Lung (tissue), 12 donors: ENCODE results near the gene TP73. TPM values are rescaled to one million over a fixed set of nuclear protein-coding genes. Genes with fewer than 3 reads are reported as not detected.

Experiments
- ATAC-seq: fragments of 200-7000 bp; cut with Tn5 transposase; one replicate; pipeline ENCODE4 v1.9.1; 2020; ENCODE audit warnings: moderate number of reproducible peaks; ENCODE audit not compliant: insufficient read depth, low FRiP score
- DNase-seq, 3 donors: peaks; one replicate each; pipeline ENCODE4 v3.0.0-alpha.2; 2013 to 2017
- H3K27ac ChIP-seq, 2 donors: one replicate each; pipeline ENCODE4 v1.5.1; 2013; ENCODE audit warnings: mild to moderate bottlenecking in 2 of 2, moderate library complexity in 2 of 2, control low read depth in 1 of 2, inconsistent platforms in 1 of 2, low read depth in 1 of 2, low read length in 1 of 2
- H3K27me3 ChIP-seq, 3 donors: one replicate each; pipeline ENCODE4 v1.5.1; 2013; ENCODE audit warnings: low read length in 2 of 3; ENCODE audit not compliant: control insufficient read depth in 3 of 3, insufficient read depth in 3 of 3
- H3K36me3 ChIP-seq, 4 donors: one replicate each; pipeline ENCODE4 v1.5.1; 2013; ENCODE audit warnings: low read length in 4 of 4, mild to moderate bottlenecking in 1 of 4, moderate library complexity in 1 of 4; ENCODE audit not compliant: control insufficient read depth in 4 of 4, insufficient read depth in 4 of 4
- H3K4me1 ChIP-seq, 5 donors: one replicate each; pipeline ENCODE4 v1.5.1; 2013; ENCODE audit warnings: low read length in 5 of 5, mild to moderate bottlenecking in 2 of 5, moderate library complexity in 1 of 5; ENCODE audit not compliant: control insufficient read depth in 5 of 5, insufficient read depth in 5 of 5
- H3K4me3 ChIP-seq: one replicate; pipeline ENCODE4 v1.5.1; 2013; ENCODE audit warnings: mild to moderate bottlenecking, control low read depth, moderate library complexity
- H3K9ac ChIP-seq, 2 donors: one replicate each; pipeline ENCODE4 v1.5.1; 2013; ENCODE audit warnings: low read length in 2 of 2, control low read depth in 1 of 2; ENCODE audit not compliant: insufficient read depth in 1 of 2
- H3K9me3 ChIP-seq, 4 donors: one replicate each; pipeline ENCODE4 v1.5.1; 2013; ENCODE audit warnings: low read length in 3 of 4, mild to moderate bottlenecking in 1 of 4, moderate library complexity in 1 of 4; ENCODE audit not compliant: control insufficient read depth in 4 of 4, insufficient read depth in 3 of 4
- WGBS, 2 donors: extraction: QIAGEN DNeasy Blood & Tissue Kit; methylation state at CpG; one replicate each; pipeline ENCODE4 v1.1.7; 2013; 5-methylcytosine and 5-hydroxymethylcytosine counted together
- polyA plus RNA-seq, 2 donors: library from polyadenylated mRNA; stranded (reverse); fragments of 200-250 nt; gene quantifications; one replicate each; pipeline ENCODE4 v1.2.1, GENCODE V29; 2013
- total RNA-seq, 2 donors: library from RNA; depleted of rRNA in 1 of 2; stranded (reverse); fragments of >200 nt in 1 of 2; gene quantifications; one replicate each; pipeline ENCODE4 v1.2.1, GENCODE V29; 2014 to 2021
- TF ChIP-seq, protein P1 (sequence below): IDR thresholded peaks from 2 replicates; pipeline ENCODE4 v1.5.1; 2012; ENCODE audit warnings: mild to moderate bottlenecking; ENCODE audit errors: control extremely low read depth, extremely low read depth
- donor health status: control.
- donor health status: control.
- donor health status: Bipolar disorder and iron deficiency.
- donor health status: healthy.
- donor health status: DM: yes; HTN: yes; CAD: no.

Gene TP73
- total and polyA plus RNA-seq, 4 donors: 1.7 to 12.3 (median 2.2) TPM

DNA sequence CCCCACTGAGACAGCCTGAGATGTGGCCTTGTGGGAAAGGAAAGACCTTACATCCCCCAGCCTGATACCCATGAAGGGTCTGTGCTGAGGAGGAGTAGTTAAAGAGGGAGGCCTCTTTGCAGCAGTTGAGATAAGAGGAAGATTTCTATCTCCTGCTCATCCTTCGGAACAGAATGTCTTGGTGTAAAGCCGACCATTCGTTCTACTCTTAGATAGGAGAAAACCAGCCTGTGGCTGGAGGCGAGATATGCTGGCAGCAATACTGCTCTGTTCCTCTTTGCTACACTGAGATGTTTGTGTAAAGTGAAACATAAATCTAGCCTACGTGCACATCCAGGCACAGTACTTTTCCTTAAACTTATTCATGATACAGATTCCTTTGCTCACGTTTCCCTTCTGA lies 98.4 kb downstream of the TP73 start:
- WGBS, 2 donors: 58 to 77% methylated on average over 6 of the region's 6 CpGs
- no peak for ATAC-seq
- Histone ChIP-seq H3K9me3 (no peaks in the 10 kb centered on the region), H3K9ac (no peak overlapping the region), H3K4me3 (no peak overlapping the region), H3K36me3 (no peaks in the 10 kb centered on the region), H3K27me3 (peaks cover 0 to 4% (median 0%) of the 10 kb centered on the region in 3 donors), H3K27ac (no peak overlapping the region), H3K4me1 (peaks cover 0 to 15% (median 0%) of the 10 kb centered on the region in 5 donors)
- DNase-seq: no peak
- TF ChIP-seq, protein P1, sequence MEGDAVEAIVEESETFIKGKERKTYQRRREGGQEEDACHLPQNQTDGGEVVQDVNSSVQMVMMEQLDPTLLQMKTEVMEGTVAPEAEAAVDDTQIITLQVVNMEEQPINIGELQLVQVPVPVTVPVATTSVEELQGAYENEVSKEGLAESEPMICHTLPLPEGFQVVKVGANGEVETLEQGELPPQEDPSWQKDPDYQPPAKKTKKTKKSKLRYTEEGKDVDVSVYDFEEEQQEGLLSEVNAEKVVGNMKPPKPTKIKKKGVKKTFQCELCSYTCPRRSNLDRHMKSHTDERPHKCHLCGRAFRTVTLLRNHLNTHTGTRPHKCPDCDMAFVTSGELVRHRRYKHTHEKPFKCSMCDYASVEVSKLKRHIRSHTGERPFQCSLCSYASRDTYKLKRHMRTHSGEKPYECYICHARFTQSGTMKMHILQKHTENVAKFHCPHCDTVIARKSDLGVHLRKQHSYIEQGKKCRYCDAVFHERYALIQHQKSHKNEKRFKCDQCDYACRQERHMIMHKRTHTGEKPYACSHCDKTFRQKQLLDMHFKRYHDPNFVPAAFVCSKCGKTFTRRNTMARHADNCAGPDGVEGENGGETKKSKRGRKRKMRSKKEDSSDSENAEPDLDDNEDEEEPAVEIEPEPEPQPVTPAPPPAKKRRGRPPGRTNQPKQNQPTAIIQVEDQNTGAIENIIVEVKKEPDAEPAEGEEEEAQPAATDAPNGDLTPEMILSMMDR: no peak

DNA sequence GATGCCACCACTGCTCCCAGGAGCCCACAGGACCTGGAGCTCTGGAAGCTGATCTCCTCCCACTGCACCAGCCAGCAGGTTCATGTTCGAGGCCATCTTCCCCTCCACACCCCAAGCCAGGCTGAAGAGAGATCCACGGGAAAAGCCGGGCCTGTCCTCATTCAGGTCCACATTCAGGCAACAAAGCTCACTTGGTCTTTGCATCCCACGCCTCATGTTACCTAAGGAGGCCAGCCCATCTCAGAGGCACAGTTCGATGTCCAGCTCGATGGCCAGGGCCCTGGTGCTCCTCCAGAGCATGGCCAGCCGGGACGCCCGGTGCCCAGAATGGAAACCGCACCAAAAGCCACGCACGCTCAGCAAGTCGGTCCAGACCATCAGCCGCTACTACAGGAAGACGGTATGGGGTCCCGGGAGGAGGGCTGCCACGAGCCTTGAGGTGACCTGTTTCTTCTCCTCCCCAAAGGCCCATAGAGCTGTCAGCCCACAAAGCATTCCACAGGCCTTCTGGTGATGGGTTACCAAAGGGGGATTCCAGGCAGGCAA lies 100.2 kb downstream of the TP73 start, which contains the start of gene CCDC27:
Gene CCDC27 (plus strand): TSS at position 51 of the 546 bp plus-strand sequence. CDS start 32 bp downstream, at position 83.
- TF ChIP-seq, protein P1: no peak
- 89 to 90% methylated on average over 17 of the region's 17 CpGs for WGBS, 2 donors

DNA sequence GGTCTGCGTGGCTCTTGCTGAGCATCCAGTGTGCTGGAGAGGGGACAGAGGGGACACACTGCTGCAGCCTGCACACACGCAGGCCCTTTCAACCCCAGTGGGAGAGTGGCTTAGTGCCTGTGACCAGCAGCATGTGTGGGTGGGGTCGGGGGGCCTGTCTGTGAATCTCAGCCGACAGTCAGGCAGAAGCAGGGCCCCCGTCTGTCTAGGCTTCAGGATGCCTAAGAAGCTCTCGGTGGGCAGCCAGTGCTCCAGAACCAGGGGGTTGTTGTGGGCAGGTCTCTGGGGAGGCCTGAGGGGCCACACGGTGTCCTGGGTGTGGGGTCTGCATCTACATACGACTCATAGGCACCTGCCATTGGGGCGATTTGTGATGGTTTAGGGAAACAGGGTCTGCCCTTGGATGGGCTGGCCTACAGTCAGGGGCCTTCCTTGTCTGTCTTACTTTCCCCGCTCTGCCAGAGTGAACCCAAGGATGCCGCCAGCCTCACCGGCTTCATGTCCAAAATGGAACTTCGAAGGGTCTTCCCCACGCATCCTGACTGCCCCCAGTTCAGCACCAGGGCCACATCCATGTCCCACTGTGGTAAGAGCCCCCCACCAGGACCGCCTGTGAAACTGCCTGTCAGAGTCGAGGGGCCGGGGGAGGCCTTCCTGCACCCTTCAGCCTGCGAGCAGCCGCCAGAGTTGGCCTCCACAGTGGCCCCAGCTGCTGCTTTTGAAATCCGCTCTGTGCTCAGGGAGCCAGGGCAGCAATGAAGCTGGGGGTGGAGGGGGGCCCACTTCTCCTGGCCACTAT lies 101.5 kb downstream of the TP73 start:
- no peak overlapping the region for H3K27ac ChIP-seq
- no peak for DNase-seq
- no peak overlapping the region for H3K9ac ChIP-seq
- H3K27me3 ChIP-seq: peaks cover 0 to 4% (median 0%) of the 10 kb centered on the region in 3 donors
- no peaks in the 10 kb centered on the region for H3K9me3 ChIP-seq
- no peaks in the 10 kb centered on the region for H3K36me3 ChIP-seq
- H3K4me1 ChIP-seq: no peaks in the 10 kb centered on the region
- TF ChIP-seq, protein P1: no peak
- 83 to 90% methylated on average over 20 of the region's 20 CpGs for WGBS, 2 donors
- H3K4me3 ChIP-seq: no peak overlapping the region
- ATAC-seq: no peak

More for the DNA sequence above, 100.2 kb downstream of the TP73 start, which contains the start of gene CCDC27:
- no peak for DNase-seq
- Histone ChIP-seq H3K9me3 (no peaks in the 10 kb centered on the region), H3K27me3 (peaks cover 0 to 4% (median 0%) of the 10 kb centered on the region in 3 donors), H3K36me3 (no peaks in the 10 kb centered on the region), H3K4me1 (peaks cover 0 to 4% (median 0%) of the 10 kb centered on the region in 5 donors), H3K9ac (no peak within 1 kb of the TSS), H3K27ac (no peak within 1 kb of the TSS), H3K4me3 (no peak within 1 kb of the TSS)
- no peak for ATAC-seq
